Measurements from ENCODE around the gene MKS1. TPM values are rescaled to one million over a fixed set of nuclear protein-coding genes. Genes with fewer than 3 reads are reported as not detected.

The MKS1 gene
- total RNA-seq, 1 experiment from 2014 or later = 29.8 TPM

DNA sequence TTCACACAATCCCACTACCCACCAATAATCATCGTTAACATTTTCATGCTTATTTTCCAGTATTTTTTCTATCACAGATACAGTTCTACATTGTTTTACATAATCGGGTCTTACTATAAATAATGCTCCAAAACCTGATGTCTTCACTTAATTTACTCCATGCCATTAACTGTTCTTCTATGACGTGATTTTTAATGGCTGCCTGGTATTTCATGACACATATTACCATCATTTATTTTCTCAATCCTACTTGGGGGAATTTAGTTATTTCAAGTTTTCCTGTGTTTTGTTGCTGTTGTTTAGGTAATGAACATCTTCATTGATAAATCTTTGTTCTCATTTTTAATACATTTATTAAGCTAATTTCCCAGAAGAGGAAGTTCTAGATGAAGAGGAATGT lies 34.0 kb upstream of the MKS1 start (continued):
- TF ChIP-seq, protein P1, sequence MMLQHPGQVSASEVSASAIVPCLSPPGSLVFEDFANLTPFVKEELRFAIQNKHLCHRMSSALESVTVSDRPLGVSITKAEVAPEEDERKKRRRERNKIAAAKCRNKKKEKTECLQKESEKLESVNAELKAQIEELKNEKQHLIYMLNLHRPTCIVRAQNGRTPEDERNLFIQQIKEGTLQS (IDR thresholded peaks at IDR 0.05) = no peak
- TF ChIP-seq POLR2AphosphoS5 (IDR thresholded peaks at IDR 0.05; ENCODE audit: low read depth, low read length) (no peak), YY1 (IDR thresholded peaks at IDR 0.05; ENCODE audit: extremely low read depth, insufficient replicate concordance, low read depth, low read length) (no peak), TCF7L2 (IDR thresholded peaks at IDR 0.05; ENCODE audit: borderline replicate concordance, extremely low read depth, insufficient read depth, insufficient read length) (no peak), FOSL1 (IDR thresholded peaks at IDR 0.05; ENCODE audit: low read depth) (no peak), ZNF274 (IDR thresholded peaks at IDR 0.05; ENCODE audit: low read depth, low read length) (no peak), SIN3A (IDR thresholded peaks at IDR 0.05; ENCODE audit: low read depth) (no peak)

DNA sequence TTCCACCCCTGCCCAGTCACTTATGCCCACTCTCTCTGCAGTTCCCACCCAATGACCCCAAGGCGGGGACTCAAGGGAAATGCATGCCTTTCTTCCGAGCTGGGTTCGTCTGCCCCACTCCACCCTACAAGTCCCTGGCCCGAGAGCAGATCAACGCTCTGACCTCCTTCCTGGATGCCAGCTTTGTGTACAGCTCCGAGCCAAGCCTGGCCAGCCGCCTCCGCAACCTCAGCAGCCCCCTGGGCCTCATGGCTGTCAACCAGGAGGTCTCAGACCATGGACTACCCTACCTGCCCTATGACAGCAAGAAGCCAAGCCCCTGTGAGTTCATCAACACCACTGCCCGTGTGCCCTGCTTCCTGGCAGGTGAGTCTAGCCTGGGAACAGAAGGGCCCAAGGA lies 33.1 kb upstream of the MKS1 start:
- Histone ChIP-seq H3K9me2 (ENCODE audit: insufficient read depth) (no peaks in the 10 kb centered on the region), H3K79me2 (ENCODE audit: insufficient read depth, low read length) (no peaks in the 10 kb centered on the region), H3K27ac (ENCODE audit: low read depth, low read length) (no peak overlapping the region), H3K4me2 (ENCODE audit: low read length) (no peak overlapping the region), H3K9me3 (ENCODE audit: control insufficient read depth in 1 of 2, insufficient read depth in 1 of 2, low read depth in 1 of 2, low read length in 2 of 2) (no peaks in the 10 kb centered on the region), H3K36me3 (ENCODE audit: control insufficient read depth in 1 of 2, insufficient read depth in 2 of 2, low read length in 2 of 2) (no peaks in the 10 kb centered on the region), H3K27me3 (ENCODE audit: insufficient read depth, low read length) (no peaks in the 10 kb centered on the region), H3K4me3 (replicated peaks in 1 of 2; ENCODE audit: low read depth in 1 of 2, low read length in 2 of 2) (no peak overlapping the region), H2AFZ (ENCODE audit: low read depth, low read length, poor library complexity, severe bottlenecking) (no peak overlapping the region), H3K4me1 (ENCODE audit: control insufficient read depth in 1 of 2, insufficient read depth in 2 of 2, low read length in 2 of 2) (peaks cover 0 to 11% of the 10 kb centered on the region in 2 experiments; a peak in 2 of 4 replicates), H3K9ac (ENCODE audit: low read length) (no peak overlapping the region), H4K20me1 (ENCODE audit: insufficient read depth) (no peaks in the 10 kb centered on the region)
- CTCF ChIA-PET = interaction anchor here (1.1 kb wide), 1 partner anchor 53 kb away, joined by 3 read pairs; no protein-coding TSS in a partner anchor
- ATAC-seq = no peak
- POLR2A ChIA-PET = no interaction called here
- TF ChIP-seq SRF (IDR thresholded peaks at IDR 0.05; ENCODE audit: low read depth) (no peak), JUND (IDR thresholded peaks at IDR 0.05) (no peak), SIN3A (IDR thresholded peaks at IDR 0.05; ENCODE audit: low read depth) (no peak)
- TF ChIP-seq, protein P2, sequence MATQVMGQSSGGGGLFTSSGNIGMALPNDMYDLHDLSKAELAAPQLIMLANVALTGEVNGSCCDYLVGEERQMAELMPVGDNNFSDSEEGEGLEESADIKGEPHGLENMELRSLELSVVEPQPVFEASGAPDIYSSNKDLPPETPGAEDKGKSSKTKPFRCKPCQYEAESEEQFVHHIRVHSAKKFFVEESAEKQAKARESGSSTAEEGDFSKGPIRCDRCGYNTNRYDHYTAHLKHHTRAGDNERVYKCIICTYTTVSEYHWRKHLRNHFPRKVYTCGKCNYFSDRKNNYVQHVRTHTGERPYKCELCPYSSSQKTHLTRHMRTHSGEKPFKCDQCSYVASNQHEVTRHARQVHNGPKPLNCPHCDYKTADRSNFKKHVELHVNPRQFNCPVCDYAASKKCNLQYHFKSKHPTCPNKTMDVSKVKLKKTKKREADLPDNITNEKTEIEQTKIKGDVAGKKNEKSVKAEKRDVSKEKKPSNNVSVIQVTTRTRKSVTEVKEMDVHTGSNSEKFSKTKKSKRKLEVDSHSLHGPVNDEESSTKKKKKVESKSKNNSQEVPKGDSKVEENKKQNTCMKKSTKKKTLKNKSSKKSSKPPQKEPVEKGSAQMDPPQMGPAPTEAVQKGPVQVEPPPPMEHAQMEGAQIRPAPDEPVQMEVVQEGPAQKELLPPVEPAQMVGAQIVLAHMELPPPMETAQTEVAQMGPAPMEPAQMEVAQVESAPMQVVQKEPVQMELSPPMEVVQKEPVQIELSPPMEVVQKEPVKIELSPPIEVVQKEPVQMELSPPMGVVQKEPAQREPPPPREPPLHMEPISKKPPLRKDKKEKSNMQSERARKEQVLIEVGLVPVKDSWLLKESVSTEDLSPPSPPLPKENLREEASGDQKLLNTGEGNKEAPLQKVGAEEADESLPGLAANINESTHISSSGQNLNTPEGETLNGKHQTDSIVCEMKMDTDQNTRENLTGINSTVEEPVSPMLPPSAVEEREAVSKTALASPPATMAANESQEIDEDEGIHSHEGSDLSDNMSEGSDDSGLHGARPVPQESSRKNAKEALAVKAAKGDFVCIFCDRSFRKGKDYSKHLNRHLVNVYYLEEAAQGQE (IDR thresholded peaks at IDR 0.05; ENCODE audit: low read depth) = no peak
- no peak for DNase-seq (ENCODE audit: low read depth, low spot score)
- RAD21 ChIA-PET (ENCODE audit: low non-redundant PET in 1 of 2, low total read pairs in 2 of 2, uncharacterized antibody in 2 of 2, unreplicated experiment in 2 of 2) = no interaction called here
- no TSS peak for BruUV-seq (replicated peaks)
- intact Hi-C loops (cut with micrococcal nuclease) = no loop called here

Measured in HCT116 (cell line).